ENCODE results near the gene COX7A2. TPM values are rescaled to one million over a fixed set of nuclear protein-coding genes. Genes with fewer than 3 reads are reported as not detected.

The COX7A2 gene
- total and polyA plus RNA-seq, 2 of the 13 experiments (the other 11 are each of a cell fraction or from before 2014, with no cell fraction given), result 407 to 556 TPM

GRCh38 chr6:75291331-75291730, 47.7 kb upstream of the COX7A2 start (continued):
- TF ChIP-seq ZNF318 (CRISPR knock-in tag; IDR thresholded peaks at IDR 0.05) (no peak), NR2C2 (CRISPR knock-in tag; IDR thresholded peaks at IDR 0.05; ENCODE audit: borderline replicate concordance) (no peak)

- Histone ChIP-seq H3K9ac (ENCODE audit: insufficient read depth, low read depth, low read length) (no peak overlapping the region), H3K27ac (ENCODE audit: extremely low read length, insufficient read depth, low read length) (no peak overlapping the region), H3K4me3 (replicated peaks in 1 of 3; ENCODE audit: insufficient read depth in 1 of 3, low read depth in 2 of 3, low read length in 3 of 3) (no peak overlapping the region), H3K27me3 (ENCODE audit: control insufficient read depth in 1 of 2, insufficient read depth in 2 of 2, low read length in 2 of 2) (no peaks in the 10 kb centered on the region), H3K4me1 (ENCODE audit: insufficient read depth, low read length) (peaks cover 23% of the 10 kb centered on the region), H2AFZ (ENCODE audit: low read length) (no peak overlapping the region), H3K4me2 (ENCODE audit: low read depth, low read length) (no peak overlapping the region), H3K9me3 (ENCODE audit: low read length) (no peaks in the 10 kb centered on the region), H3K79me2 (ENCODE audit: insufficient read depth, low read length) (peaks cover 3% of the 10 kb centered on the region), H4K20me1 (ENCODE audit: insufficient read depth, low read length) (no peaks in the 10 kb centered on the region), H3K36me3 (replicated peaks in 1 of 2; ENCODE audit: control insufficient read depth in 1 of 2, insufficient read depth in 2 of 2, low read length in 2 of 2) (no peaks in the 10 kb centered on the region)
- no peak for DNase-seq (ENCODE audit: low spot score)
- intact Hi-C loops (cut with micrococcal nuclease; ENCODE audit: unreplicated experiment) (no loop called here), in situ Hi-C loops (cut with HindIII; ENCODE audit: extremely low pct_ligation_motif_present, low pct_unique_long_range_greater_than_20kb) (no loop called here)
- WGBS (ENCODE audit: low lambda C conversion rate), result 96% methylated on average over 7 of the region's 7 CpGs
- no TSS peak for BruUV-seq (replicated peaks)
- FAIRE-seq, result no peak
- POLR2A ChIA-PET, result no interaction called here
- no peak for ATAC-seq
- CTCF ChIA-PET (ENCODE audit: low intra/inter-chr PET ratio, low total read pairs), result no interaction called here
- TF ChIP-seq SP140L (CRISPR knock-in tag; IDR thresholded peaks at IDR 0.05; ENCODE audit: borderline replicate concordance) (no peak), DMAP1 (CRISPR knock-in tag; IDR thresholded peaks at IDR 0.05) (no peak), ZNF75D (CRISPR knock-in tag; IDR thresholded peaks at IDR 0.05; ENCODE audit: borderline replicate concordance) (no peak), HMGA1 (CRISPR knock-in tag; conservative IDR thresholded peaks at IDR 0.05) (no peak), ZBTB7A (CRISPR knock-in tag; IDR thresholded peaks at IDR 0.05) (no peak), GATAD1 (CRISPR knock-in tag; IDR thresholded peaks at IDR 0.05) (no peak), ZNF720 (CRISPR knock-in tag; IDR thresholded peaks at IDR 0.05) (no peak), MTF2 (CRISPR knock-in tag; IDR thresholded peaks at IDR 0.05; ENCODE audit: borderline replicate concordance) (no peak), NFYB (CRISPR knock-in tag; IDR thresholded peaks at IDR 0.05) (no peak), NFRKB (IDR thresholded peaks at IDR 0.05) (no peak), UBTF (CRISPR knock-in tag; IDR thresholded peaks at IDR 0.05) (no peak), ZMYM3 (CRISPR knock-in tag; IDR thresholded peaks at IDR 0.05) (no peak)
Observed at GRCh38 chr6:75290136-75290945, 46.7 kb upstream of the COX7A2 start.

Measured in HepG2 (cell line).